DND-41 (cell line): ENCODE data around the gene EP400.

ENCODE experiments used
- EZH2 ChIP-seq: IDR thresholded peaks from 3 replicates; pipeline ENCODE4 v1.6.1; 2012; ENCODE audit warnings: borderline replicate concordance, low read depth, mild to moderate bottlenecking, moderate library complexity, low read length, inconsistent platforms; ENCODE audit not compliant: severe bottlenecking
- TF ChIP-seq, protein P1 (sequence below): IDR thresholded peaks from 2 replicates; pipeline ENCODE4 v1.5.1; 2012; ENCODE audit warnings: borderline replicate concordance, low read length, moderate library complexity, mild to moderate bottlenecking; ENCODE audit not compliant: poor library complexity, severe bottlenecking; ENCODE audit errors: extremely low read depth

DNA sequence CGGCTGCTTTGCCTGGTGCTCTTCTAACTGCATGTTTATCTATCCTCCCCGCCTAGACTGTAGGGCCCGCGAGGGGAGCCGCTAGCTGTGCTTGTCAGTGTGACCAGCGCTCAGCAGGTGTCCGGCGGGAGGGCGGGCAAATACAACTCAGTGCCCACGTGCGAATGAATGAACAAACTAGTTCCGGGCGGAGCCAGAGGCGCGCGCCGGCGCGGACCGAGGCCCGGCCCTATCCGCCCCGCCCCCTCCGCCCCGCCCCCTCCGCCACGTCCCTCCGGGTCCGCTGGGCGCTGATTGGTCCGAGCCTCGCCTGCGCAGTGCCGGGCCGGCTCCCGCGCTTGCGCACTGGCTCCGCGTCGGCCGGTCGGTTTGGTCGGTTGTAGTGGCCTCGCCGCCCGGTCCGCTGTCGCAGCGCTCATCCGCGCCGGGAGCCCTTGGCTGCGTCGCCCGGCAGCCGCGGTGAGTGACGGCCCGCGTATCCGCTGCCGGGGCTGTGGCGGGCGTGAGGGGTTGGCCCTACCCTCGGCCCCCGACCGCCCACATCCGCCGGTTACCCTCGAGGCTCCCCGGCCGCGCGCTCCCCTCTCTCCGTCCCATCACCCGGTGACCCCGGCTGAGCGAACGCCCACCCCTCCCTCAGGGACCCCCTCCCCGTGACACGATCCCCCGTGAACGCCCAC is 134.3 kb downstream of the EP400 start:
- TF ChIP-seq, protein P1, sequence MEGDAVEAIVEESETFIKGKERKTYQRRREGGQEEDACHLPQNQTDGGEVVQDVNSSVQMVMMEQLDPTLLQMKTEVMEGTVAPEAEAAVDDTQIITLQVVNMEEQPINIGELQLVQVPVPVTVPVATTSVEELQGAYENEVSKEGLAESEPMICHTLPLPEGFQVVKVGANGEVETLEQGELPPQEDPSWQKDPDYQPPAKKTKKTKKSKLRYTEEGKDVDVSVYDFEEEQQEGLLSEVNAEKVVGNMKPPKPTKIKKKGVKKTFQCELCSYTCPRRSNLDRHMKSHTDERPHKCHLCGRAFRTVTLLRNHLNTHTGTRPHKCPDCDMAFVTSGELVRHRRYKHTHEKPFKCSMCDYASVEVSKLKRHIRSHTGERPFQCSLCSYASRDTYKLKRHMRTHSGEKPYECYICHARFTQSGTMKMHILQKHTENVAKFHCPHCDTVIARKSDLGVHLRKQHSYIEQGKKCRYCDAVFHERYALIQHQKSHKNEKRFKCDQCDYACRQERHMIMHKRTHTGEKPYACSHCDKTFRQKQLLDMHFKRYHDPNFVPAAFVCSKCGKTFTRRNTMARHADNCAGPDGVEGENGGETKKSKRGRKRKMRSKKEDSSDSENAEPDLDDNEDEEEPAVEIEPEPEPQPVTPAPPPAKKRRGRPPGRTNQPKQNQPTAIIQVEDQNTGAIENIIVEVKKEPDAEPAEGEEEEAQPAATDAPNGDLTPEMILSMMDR = no peak
- no peak for TF ChIP-seq EZH2
